ENCODE data around the gene DPEP3. TPM values are rescaled to one million over a fixed set of nuclear protein-coding genes. Genes with fewer than 3 reads are reported as not detected.

Gene DPEP3
- total RNA-seq, 1 donor from 2014 or later: not detected

GRCh38 chr16:67930191-67930590 lies 50.1 kb downstream of the DPEP3 start:
- TF ChIP-seq EZH2phosphoT487 (IDR thresholded peaks at IDR 0.05) (no peak), EZH2 (IDR thresholded peaks at IDR 0.05) (no peak)
- TF ChIP-seq, protein P1, sequence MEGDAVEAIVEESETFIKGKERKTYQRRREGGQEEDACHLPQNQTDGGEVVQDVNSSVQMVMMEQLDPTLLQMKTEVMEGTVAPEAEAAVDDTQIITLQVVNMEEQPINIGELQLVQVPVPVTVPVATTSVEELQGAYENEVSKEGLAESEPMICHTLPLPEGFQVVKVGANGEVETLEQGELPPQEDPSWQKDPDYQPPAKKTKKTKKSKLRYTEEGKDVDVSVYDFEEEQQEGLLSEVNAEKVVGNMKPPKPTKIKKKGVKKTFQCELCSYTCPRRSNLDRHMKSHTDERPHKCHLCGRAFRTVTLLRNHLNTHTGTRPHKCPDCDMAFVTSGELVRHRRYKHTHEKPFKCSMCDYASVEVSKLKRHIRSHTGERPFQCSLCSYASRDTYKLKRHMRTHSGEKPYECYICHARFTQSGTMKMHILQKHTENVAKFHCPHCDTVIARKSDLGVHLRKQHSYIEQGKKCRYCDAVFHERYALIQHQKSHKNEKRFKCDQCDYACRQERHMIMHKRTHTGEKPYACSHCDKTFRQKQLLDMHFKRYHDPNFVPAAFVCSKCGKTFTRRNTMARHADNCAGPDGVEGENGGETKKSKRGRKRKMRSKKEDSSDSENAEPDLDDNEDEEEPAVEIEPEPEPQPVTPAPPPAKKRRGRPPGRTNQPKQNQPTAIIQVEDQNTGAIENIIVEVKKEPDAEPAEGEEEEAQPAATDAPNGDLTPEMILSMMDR (IDR thresholded peaks at IDR 0.05): no peak
- H3K36me3 ChIP-seq: no peaks in the 10 kb centered on the region
- H2AFZ ChIP-seq (replicated peaks): no peak overlapping the region
- no peak overlapping the region for H3K9ac ChIP-seq
- no peak overlapping the region for H3K4me3 ChIP-seq
- Mint-ChIP-seq H3K27ac (no peak overlapping the region), H3K36me3 (peaks cover 5% of the 10 kb centered on the region), H3K27me3 (ENCODE audit: insufficient read depth, low read depth) (peaks cover 10% of the 10 kb centered on the region), H3K4me3 (no peak overlapping the region), H3K9me3 (no peaks in the 10 kb centered on the region), H3K4me1 (peaks cover 11% of the 10 kb centered on the region)
- no peak for DNase-seq (ENCODE audit: low spot score)
- peaks cover 5% of the 10 kb centered on the region for H3K4me1 ChIP-seq
- H3K79me2 ChIP-seq (ENCODE audit: low read depth): no peaks in the 10 kb centered on the region
- peaks cover 7% of the 10 kb centered on the region for H3F3A ChIP-seq (ENCODE audit: low read depth)
- peaks cover 36% of the 10 kb centered on the region for H4K20me1 ChIP-seq (ENCODE audit: low read depth)
- no peak overlapping the region for H3K4me2 ChIP-seq
- no peaks in the 10 kb centered on the region for H3K27me3 ChIP-seq
- H3K9me3 ChIP-seq (ENCODE audit: low read depth): no peaks in the 10 kb centered on the region
- H3K27ac ChIP-seq: no peak overlapping the region

DNA sequence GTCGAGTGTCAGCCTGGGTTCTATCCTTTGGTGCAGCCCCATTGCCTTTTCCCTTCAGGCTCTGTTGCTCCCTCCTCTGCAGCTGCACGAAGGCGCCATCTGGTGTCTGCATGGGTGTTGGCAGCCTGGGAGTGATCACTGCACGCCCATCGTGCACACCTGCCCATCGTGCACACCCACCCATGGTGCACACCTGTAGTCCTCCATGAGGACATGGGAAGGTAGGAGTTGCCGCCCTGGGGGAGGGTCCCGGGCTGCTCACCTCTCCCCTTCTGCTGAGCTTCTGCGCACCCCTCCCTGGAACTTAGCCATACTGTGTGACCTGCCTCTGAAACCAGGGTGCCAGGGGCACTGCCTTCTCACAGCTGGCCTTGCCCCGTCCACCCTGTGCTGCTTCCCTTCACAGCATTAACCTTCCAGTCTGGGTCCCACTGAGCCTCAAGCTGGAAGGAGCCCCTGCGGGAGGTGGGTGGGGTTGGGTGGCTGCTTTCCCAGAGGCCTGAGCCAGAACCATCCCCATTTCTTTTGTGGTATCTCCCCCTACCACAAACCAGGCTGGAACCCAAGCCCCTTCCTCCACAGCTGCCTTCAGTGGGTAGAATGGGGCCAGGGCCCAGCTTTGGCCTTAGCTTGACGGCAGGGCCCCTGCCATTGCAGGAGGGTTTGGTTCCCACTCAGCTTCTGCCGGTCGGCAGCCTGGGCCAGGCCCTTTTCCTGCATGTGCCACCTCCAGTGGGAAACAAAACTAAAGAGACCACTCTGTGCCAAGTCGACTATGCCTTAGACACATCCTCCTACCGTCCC lies 51.5 kb downstream of the DPEP3 start:
- Mint-ChIP-seq H3K4me1 (no peaks in the 10 kb centered on the region), H3K36me3 (peaks cover 5% of the 10 kb centered on the region), H3K27ac (no peak overlapping the region), H3K4me3 (no peak overlapping the region), H3K27me3 (ENCODE audit: insufficient read depth, low read depth) (peaks cover 8% of the 10 kb centered on the region), H3K9me3 (no peaks in the 10 kb centered on the region)
- Histone ChIP-seq H3K36me3 (no peaks in the 10 kb centered on the region), H3K4me2 (no peak overlapping the region), H3K9ac (no peak overlapping the region), H4K20me1 (ENCODE audit: low read depth) (peaks cover 38% of the 10 kb centered on the region), H3K9me3 (ENCODE audit: low read depth) (no peaks in the 10 kb centered on the region), H3K4me1 (no peaks in the 10 kb centered on the region), H3K4me3 (no peak overlapping the region), H3F3A (ENCODE audit: low read depth) (no peaks in the 10 kb centered on the region), H3K79me2 (ENCODE audit: low read depth) (no peaks in the 10 kb centered on the region), H3K27ac (no peak overlapping the region), H3K27me3 (no peaks in the 10 kb centered on the region), H2AFZ (replicated peaks) (no peak overlapping the region)
- DNase-seq (ENCODE audit: low spot score): peak; percentile 79
- TF ChIP-seq EZH2phosphoT487 (IDR thresholded peaks at IDR 0.05): no peak
- TF ChIP-seq, protein P1 (IDR thresholded peaks at IDR 0.05): peak; percentile 80

GRCh38 chr16:67928147-67928546 lies 52.2 kb downstream of the DPEP3 start:
- Histone ChIP-seq H2AFZ (replicated peaks) (no peak overlapping the region), H3K27ac (no peak overlapping the region), H3K4me1 (no peaks in the 10 kb centered on the region), H3K36me3 (no peaks in the 10 kb centered on the region), H3K9me3 (ENCODE audit: low read depth) (no peaks in the 10 kb centered on the region), H3K27me3 (no peaks in the 10 kb centered on the region), H3K9ac (no peak overlapping the region), H3K4me2 (no peak overlapping the region), H4K20me1 (ENCODE audit: low read depth) (peaks cover 44% of the 10 kb centered on the region), H3K4me3 (no peak overlapping the region), H3K79me2 (ENCODE audit: low read depth) (no peaks in the 10 kb centered on the region), H3F3A (ENCODE audit: low read depth) (no peaks in the 10 kb centered on the region)
- no peak for DNase-seq (ENCODE audit: low spot score)
- H3K27ac Mint-ChIP-seq: no peak overlapping the region
- H3K9me3 Mint-ChIP-seq: no peaks in the 10 kb centered on the region
- TF ChIP-seq EZH2phosphoT487 (IDR thresholded peaks at IDR 0.05) (no peak), EZH2 (IDR thresholded peaks at IDR 0.05) (no peak)
- TF ChIP-seq, protein P1 (IDR thresholded peaks at IDR 0.05): no peak
- H3K4me1 Mint-ChIP-seq: no peaks in the 10 kb centered on the region
- peaks cover 8% of the 10 kb centered on the region for H3K27me3 Mint-ChIP-seq (ENCODE audit: insufficient read depth, low read depth)
- H3K36me3 Mint-ChIP-seq: peaks cover 5% of the 10 kb centered on the region
- H3K4me3 Mint-ChIP-seq: peak overlapping the region; percentile 64

Measured in neural progenitor cell (in vitro differentiated cells).